Measurements from ENCODE around the gene EMP2.

- TF ChIP-seq CTCF (conservative IDR thresholded peaks at IDR 0.05; ENCODE audit: low read length) (no peak), EZH2phosphoT487 (IDR thresholded peaks at IDR 0.05; ENCODE audit: borderline replicate concordance, low read depth, low read length) (no peak)
Observed at GRCh38 chr16:10618710-10619209, 38.4 kb upstream of the EMP2 start.

Measured in OCI-LY7 (cell line).